ENCODE results near the gene B3GNT3. TPM values are rescaled to one million over a fixed set of nuclear protein-coding genes. Genes with fewer than 3 reads are reported as not detected.
A peak's percentile ranks its signal among the peaks of the same experiment; 100 is the strongest.
"Not testable (repeated sequence)": the region's sequence is repeated elsewhere in the genome, so short reads cannot be mapped to it uniquely, and the experiment has no call there.

Gene B3GNT3
- total RNA-seq, 2 donors from 2014 or later: 1.2 TPM; not detected in 1

GRCh38 chr19:17778968-17779929 lies 15.7 kb upstream of the B3GNT3 start:
- Mint-ChIP-seq H3K36me3 (ENCODE audit: low read depth) (peaks cover 84% of the 10 kb centered on the region), H3K4me3 (no peak overlapping the region), H3K9me3 (no peaks in the 10 kb centered on the region), H3K27me3 (no peaks in the 10 kb centered on the region), H3K4me1 (peaks cover 17% of the 10 kb centered on the region), H3K27ac (peak overlapping the region; percentile 71)
- ATAC-seq (replicated peaks): no peak

GRCh38 chr19:17780781-17781180 lies 14.2 kb upstream of the B3GNT3 start:
- Mint-ChIP-seq H3K36me3 (ENCODE audit: low read depth) (peaks cover 82% of the 10 kb centered on the region), H3K4me3 (no peak overlapping the region), H3K4me1 (peaks cover 12% of the 10 kb centered on the region), H3K27ac (no peak overlapping the region), H3K27me3 (no peaks in the 10 kb centered on the region), H3K9me3 (no peaks in the 10 kb centered on the region)
- no peak for ATAC-seq (replicated peaks)

GRCh38 chr19:17783721-17784120 lies 11.2 kb upstream of the B3GNT3 start:
- H3K9me3 Mint-ChIP-seq; H3K27ac Mint-ChIP-seq; H3K4me1 Mint-ChIP-seq; ATAC-seq (replicated peaks); H3K4me3 Mint-ChIP-seq; H3K27me3 Mint-ChIP-seq: not testable (repeated sequence)
- H3K36me3 Mint-ChIP-seq (ENCODE audit: low read depth): peaks cover 74% of the 10 kb centered on the region

- H3K36me3 Mint-ChIP-seq (ENCODE audit: low read depth): peaks cover 69% of the 10 kb centered on the region
- H3K4me1 Mint-ChIP-seq: no peaks in the 10 kb centered on the region
- H3K27ac Mint-ChIP-seq: peak overlapping the region; percentile 7
- peak; percentile 59 for ATAC-seq (replicated peaks)
- no peak overlapping the region for H3K4me3 Mint-ChIP-seq
- H3K27me3 Mint-ChIP-seq: no peaks in the 10 kb centered on the region
- H3K9me3 Mint-ChIP-seq: no peaks in the 10 kb centered on the region
Observed at GRCh38 chr19:17784201-17785008, 10.5 kb upstream of the B3GNT3 start.

- peaks cover 48% of the 10 kb centered on the region for H3K36me3 Mint-ChIP-seq (ENCODE audit: low read depth)
- H3K27ac Mint-ChIP-seq: no peak overlapping the region
- H3K27me3 Mint-ChIP-seq: no peaks in the 10 kb centered on the region
- H3K4me1 Mint-ChIP-seq: peaks cover 6% of the 10 kb centered on the region
- no peak overlapping the region for H3K4me3 Mint-ChIP-seq
- no peak for ATAC-seq (replicated peaks)
- H3K9me3 Mint-ChIP-seq: no peaks in the 10 kb centered on the region
Observed at GRCh38 chr19:17787274-17787913, 7.5 kb upstream of the B3GNT3 start.

GRCh38 chr19:17788632-17789031 lies 6.3 kb upstream of the B3GNT3 start:
- H3K27ac Mint-ChIP-seq: peak overlapping the region; percentile 57
- no peak for ATAC-seq (replicated peaks)
- H3K36me3 Mint-ChIP-seq (ENCODE audit: low read depth): peaks cover 36% of the 10 kb centered on the region
- no peak overlapping the region for H3K4me3 Mint-ChIP-seq
- H3K4me1 Mint-ChIP-seq: peaks cover 6% of the 10 kb centered on the region
- no peaks in the 10 kb centered on the region for H3K9me3 Mint-ChIP-seq
- no peaks in the 10 kb centered on the region for H3K27me3 Mint-ChIP-seq

GRCh38 chr19:17790059-17790780 lies 4.7 kb upstream of the B3GNT3 start:
- Mint-ChIP-seq H3K27me3 (no peaks in the 10 kb centered on the region), H3K4me1 (peaks cover 6% of the 10 kb centered on the region), H3K9me3 (no peaks in the 10 kb centered on the region), H3K36me3 (ENCODE audit: low read depth) (peaks cover 23% of the 10 kb centered on the region), H3K4me3 (no peak overlapping the region), H3K27ac (peak overlapping the region; percentile 35)
- ATAC-seq (replicated peaks): no peak

- H3K36me3 Mint-ChIP-seq (ENCODE audit: low read depth): no peaks in the 10 kb centered on the region
- peaks cover 12% of the 10 kb centered on the region for H3K4me1 Mint-ChIP-seq
- peak overlapping the region; percentile 72 for H3K4me3 Mint-ChIP-seq
- no peak for ATAC-seq (replicated peaks)
- H3K27me3 Mint-ChIP-seq: no peaks in the 10 kb centered on the region
- no peaks in the 10 kb centered on the region for H3K9me3 Mint-ChIP-seq
- H3K27ac Mint-ChIP-seq: peak overlapping the region; percentile 67
Observed at GRCh38 chr19:17794412-17794730, 567 bp upstream of the B3GNT3 start.

GRCh38 chr19:17795495-17795856 lies 538 bp downstream of the B3GNT3 start:
- no peaks in the 10 kb centered on the region for H3K9me3 Mint-ChIP-seq
- H3K27me3 Mint-ChIP-seq: no peaks in the 10 kb centered on the region
- peak overlapping the region; percentile 65 for H3K27ac Mint-ChIP-seq
- ATAC-seq (replicated peaks): no peak
- peaks cover 12% of the 10 kb centered on the region for H3K4me1 Mint-ChIP-seq
- no peaks in the 10 kb centered on the region for H3K36me3 Mint-ChIP-seq (ENCODE audit: low read depth)
- peak overlapping the region; percentile 72 for H3K4me3 Mint-ChIP-seq

- no peak for ATAC-seq (replicated peaks)
- peak overlapping the region; percentile 72 for H3K4me3 Mint-ChIP-seq
- H3K27me3 Mint-ChIP-seq: no peaks in the 10 kb centered on the region
- no peaks in the 10 kb centered on the region for H3K36me3 Mint-ChIP-seq (ENCODE audit: low read depth)
- H3K4me1 Mint-ChIP-seq: peaks cover 12% of the 10 kb centered on the region
- H3K27ac Mint-ChIP-seq: peak overlapping the region; percentile 80
- H3K9me3 Mint-ChIP-seq: no peaks in the 10 kb centered on the region
Observed at GRCh38 chr19:17796013-17796837, 1.3 kb downstream of the B3GNT3 start.

- H3K4me3 Mint-ChIP-seq: peak overlapping the region; percentile 44
- no peaks in the 10 kb centered on the region for H3K36me3 Mint-ChIP-seq (ENCODE audit: low read depth)
- no peak for ATAC-seq (replicated peaks)
- H3K9me3 Mint-ChIP-seq: no peaks in the 10 kb centered on the region
- H3K27me3 Mint-ChIP-seq: no peaks in the 10 kb centered on the region
- peak overlapping the region; percentile 80 for H3K27ac Mint-ChIP-seq
- peaks cover 6% of the 10 kb centered on the region for H3K4me1 Mint-ChIP-seq
Observed at GRCh38 chr19:17796838-17797423, 2.0 kb downstream of the B3GNT3 start.

GRCh38 chr19:17797424-17798201 lies 2.7 kb downstream of the B3GNT3 start:
- Mint-ChIP-seq H3K36me3 (ENCODE audit: low read depth) (no peaks in the 10 kb centered on the region), H3K27me3 (no peaks in the 10 kb centered on the region), H3K4me3 (peak overlapping the region; percentile 44), H3K27ac (peak overlapping the region; percentile 80), H3K9me3 (no peaks in the 10 kb centered on the region), H3K4me1 (peaks cover 11% of the 10 kb centered on the region)
- peak; percentile 99 for ATAC-seq (replicated peaks)
